ENCODE results near the gene SLC35F1.

- TF ChIP-seq ZNF8 (CRISPR knock-in tag; IDR thresholded peaks at IDR 0.05) (no peak), ARNTL (CRISPR knock-in tag; IDR thresholded peaks at IDR 0.05; ENCODE audit: borderline replicate concordance, low read depth) (no peak), CSRNP3 (CRISPR knock-in tag; IDR thresholded peaks at IDR 0.05) (no peak), ESRRG (CRISPR knock-in tag; IDR thresholded peaks at IDR 0.05) (no peak), ZNF70 (CRISPR knock-in tag; IDR thresholded peaks at IDR 0.05) (no peak), PATZ1 (CRISPR knock-in tag; IDR thresholded peaks at IDR 0.05; ENCODE audit: borderline replicate concordance) (no peak), CREB5 (CRISPR knock-in tag; IDR thresholded peaks at IDR 0.05; ENCODE audit: low read depth) (no peak)
Measured at GRCh38 chr6:118283766-118284165, 376.7 kb downstream of the SLC35F1 start.
